T-helper 2 cell treated with Interferon-gamma antibody and Interleukin-4, amounts not matched to agents 5 μg/mL and 100 μg/mL, for 36 hours (primary cell): ENCODE results near the gene NACC2.

Source experiments
- DNase-seq: peaks from one replicate; pipeline ENCODE4 v3.0.0; 2021; ENCODE audit warnings: low spot score
- H3K27ac Mint-ChIP-seq: one replicate; pipeline ENCODE4 v1.8.0; 2021; ENCODE audit warnings: mild to moderate bottlenecking, mixed read lengths
- H3K27me3 Mint-ChIP-seq: one replicate; pipeline ENCODE4 v1.8.0; 2021; ENCODE audit warnings: low read depth, mixed read lengths
- H3K36me3 Mint-ChIP-seq: one replicate; pipeline ENCODE4 v1.8.0; 2021; ENCODE audit warnings: low read depth, mixed read lengths
- H3K4me1 Mint-ChIP-seq: one replicate; pipeline ENCODE4 v1.8.0; 2021; ENCODE audit warnings: low read depth, mixed read lengths
- H3K4me3 Mint-ChIP-seq: one replicate; pipeline ENCODE4 v1.8.0; 2022; ENCODE audit warnings: mild to moderate bottlenecking, moderate library complexity, mixed read lengths
- H3K9me3 Mint-ChIP-seq: one replicate; pipeline ENCODE4 v1.8.0; 2021; ENCODE audit warnings: mixed read lengths

Gene NACC2

DNA sequence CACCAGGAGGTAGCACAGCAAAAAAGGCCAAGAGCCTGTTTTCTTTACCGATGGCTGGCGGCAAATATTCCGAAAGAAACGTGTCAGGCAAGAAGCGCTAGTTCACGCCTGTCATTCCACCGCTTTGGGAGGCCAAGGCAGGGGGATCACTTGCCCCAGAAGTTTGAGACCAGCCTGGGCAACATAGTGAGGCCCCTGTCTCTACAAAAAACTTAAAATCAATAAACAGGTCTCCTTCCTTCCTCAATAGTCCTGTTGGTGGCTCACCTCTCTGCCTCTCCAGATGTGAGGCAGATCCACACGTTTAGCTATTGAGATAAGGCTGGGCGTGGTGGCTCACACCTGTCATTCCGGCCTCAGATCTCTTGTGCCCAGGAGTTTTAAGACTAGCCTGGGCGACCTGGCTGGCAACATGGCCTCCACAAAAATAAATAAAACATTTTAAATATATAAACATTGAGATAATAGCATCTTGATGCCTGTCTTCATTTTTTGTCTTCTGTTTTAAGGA lies 24.8 kb upstream of the NACC2 start:
- no peak for DNase-seq
- peaks cover 3% of the 10 kb centered on the region for H3K36me3 Mint-ChIP-seq
- no peak overlapping the region for H3K27ac Mint-ChIP-seq
- H3K9me3 Mint-ChIP-seq: peaks cover 2% of the 10 kb centered on the region
- no peaks in the 10 kb centered on the region for H3K4me1 Mint-ChIP-seq
- peak overlapping the region; percentile 73 for H3K4me3 Mint-ChIP-seq
- H3K27me3 Mint-ChIP-seq: no peaks in the 10 kb centered on the region

DNA sequence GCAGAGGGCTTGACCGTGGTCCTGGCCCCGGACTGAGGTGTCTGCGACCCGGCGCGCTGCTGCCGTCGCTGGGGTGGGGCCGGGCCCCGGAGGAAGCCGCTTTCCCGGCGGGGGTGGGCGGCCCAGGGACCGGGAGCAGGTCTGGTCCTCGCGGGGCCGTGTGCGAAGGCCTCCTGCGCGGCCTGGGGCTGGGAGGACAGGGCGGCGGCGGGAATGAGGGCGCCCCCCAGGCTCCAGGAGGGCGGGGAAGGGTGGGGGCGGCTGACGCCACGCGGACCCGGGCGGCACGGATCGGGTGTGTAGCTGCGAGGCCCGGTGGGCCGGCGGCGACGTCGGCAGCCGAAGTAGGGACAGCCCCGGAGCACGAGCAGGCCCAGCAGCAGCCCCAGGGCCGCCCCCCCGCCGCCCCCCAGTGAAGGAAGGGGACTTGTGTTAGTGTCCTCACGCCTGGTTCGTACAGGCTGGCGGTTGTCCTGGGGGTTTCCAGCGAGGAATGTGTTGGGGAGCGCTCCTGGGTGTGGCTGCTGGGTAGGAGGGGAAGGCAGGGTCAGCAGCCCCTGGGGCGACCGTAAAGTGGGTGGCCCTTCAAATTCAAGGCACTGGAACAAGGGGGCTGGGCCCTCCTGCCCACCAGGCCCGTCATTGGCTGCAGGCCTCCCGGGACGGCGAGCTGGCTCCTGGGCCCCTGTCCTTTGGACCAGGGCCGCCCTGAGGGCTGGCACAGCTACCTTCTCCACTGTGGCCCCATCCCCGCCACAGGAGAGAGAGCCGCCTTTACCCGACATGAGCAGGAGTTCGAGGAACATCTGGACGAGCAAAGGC lies 24.2 kb upstream of the NACC2 start:
- peak overlapping the region; percentile 78 for H3K27ac Mint-ChIP-seq
- DNase-seq: peak; percentile 26

DNA sequence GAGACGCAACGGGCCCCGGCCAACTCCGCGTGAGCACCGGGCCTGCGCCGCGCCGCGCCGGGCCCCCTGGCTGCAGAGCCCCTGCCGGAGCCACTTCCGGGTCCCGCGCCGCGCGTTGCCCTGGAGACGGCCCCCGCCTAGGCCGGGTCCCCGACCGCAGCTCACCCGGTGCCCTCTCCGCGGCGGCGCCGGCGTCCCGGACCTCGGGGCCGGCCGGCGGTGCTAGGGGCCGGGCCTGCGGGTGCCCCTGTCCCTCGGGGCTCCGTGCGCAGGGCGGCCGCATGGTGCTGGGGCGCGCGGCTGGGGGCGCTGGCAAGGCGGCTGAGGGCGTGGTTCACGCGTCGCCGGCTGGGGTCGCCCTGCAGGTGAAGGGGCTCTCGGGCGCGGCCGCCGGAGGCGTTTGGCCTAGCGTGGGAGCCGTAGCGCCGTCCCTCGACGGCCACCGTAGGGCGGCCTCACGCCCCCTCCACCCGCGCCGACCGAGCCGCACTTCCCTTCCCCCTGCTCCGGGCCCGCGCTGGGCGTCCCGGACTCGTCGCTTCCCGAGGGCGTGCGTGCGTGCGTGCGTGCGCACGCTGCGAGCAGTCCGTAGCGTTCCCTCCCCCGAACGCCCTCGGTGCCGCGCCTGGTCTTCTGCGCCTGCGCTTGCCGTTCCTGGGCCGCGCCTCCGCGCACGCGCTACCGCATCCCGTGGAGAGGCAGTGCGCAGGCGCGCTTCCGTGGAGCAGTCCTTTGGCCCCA lies 23.4 kb upstream of the NACC2 start, which contains the start of gene TMEM250:
Gene TMEM250 (minus strand): TSS at position 556 of the 741 bp plus-strand sequence. CDS start 1,975 bp downstream, outside the sequence.
- no peaks in the 10 kb centered on the region for H3K9me3 Mint-ChIP-seq

More for the DNA sequence above, 24.2 kb upstream of the NACC2 start:
- Mint-ChIP-seq H3K4me3 (peak overlapping the region; percentile 79), H3K36me3 (peaks cover 8% of the 10 kb centered on the region), H3K4me1 (no peaks in the 10 kb centered on the region), H3K9me3 (no peaks in the 10 kb centered on the region), H3K27me3 (no peaks in the 10 kb centered on the region)

GRCh38 chr9:136117916-136118319 lies 22.8 kb upstream of the NACC2 start:
- Mint-ChIP-seq H3K4me1 (peaks cover 8% of the 10 kb centered on the region), H3K36me3 (peaks cover 14% of the 10 kb centered on the region), H3K4me3 (peak overlapping the region; percentile 80), H3K27me3 (no peaks in the 10 kb centered on the region), H3K9me3 (no peaks in the 10 kb centered on the region), H3K27ac (peak overlapping the region; percentile 52)
- no peak for DNase-seq

More for the DNA sequence above, 23.4 kb upstream of the NACC2 start, which contains the start of gene TMEM250:
- Mint-ChIP-seq H3K4me1 (peaks cover 3% of the 10 kb centered on the region), H3K4me3 (peak within 1 kb of the TSS; percentile 80), H3K36me3 (peaks cover 9% of the 10 kb centered on the region), H3K27me3 (no peaks in the 10 kb centered on the region), H3K27ac (peak within 1 kb of the TSS; percentile 78)
- DNase-seq: peak; percentile 97

DNA sequence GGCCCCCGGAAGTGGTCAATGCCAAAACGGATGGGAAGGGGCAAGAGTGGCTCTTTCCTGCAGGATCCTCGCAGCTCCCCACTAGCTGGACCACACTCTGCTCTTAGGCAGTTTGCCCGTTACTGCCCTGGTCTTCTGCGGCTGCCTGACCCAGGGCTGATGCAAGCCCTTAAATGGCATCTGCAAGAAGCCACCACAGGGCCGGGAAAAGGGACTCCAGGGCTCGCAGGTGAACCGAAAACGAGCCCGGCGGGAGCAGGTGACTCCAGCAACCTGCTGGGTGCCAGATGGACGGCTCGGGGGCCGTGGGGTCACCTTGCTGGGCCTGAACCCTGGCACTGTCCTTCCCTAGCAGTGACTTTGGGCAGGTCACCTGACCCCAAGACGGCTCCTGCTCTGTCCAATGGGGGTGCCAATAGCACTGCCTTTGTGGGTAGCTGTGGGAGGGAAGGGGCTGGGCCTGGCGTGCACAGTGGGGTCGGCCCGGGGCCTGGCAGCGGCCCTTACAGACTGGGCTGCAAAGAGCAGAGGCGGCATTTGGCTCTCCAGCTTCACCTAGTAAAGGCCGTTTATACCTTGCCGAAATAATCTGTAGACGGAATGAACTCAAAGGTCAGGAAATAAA lies 22.3 kb upstream of the NACC2 start:
- Mint-ChIP-seq H3K9me3 (no peaks in the 10 kb centered on the region), H3K4me3 (peak overlapping the region; percentile 80), H3K36me3 (peaks cover 14% of the 10 kb centered on the region), H3K4me1 (peaks cover 8% of the 10 kb centered on the region), H3K27me3 (no peaks in the 10 kb centered on the region), H3K27ac (peak overlapping the region; percentile 52)
- peak; percentile 25 for DNase-seq

- Mint-ChIP-seq H3K36me3 (peaks cover 17% of the 10 kb centered on the region), H3K27ac (no peak overlapping the region), H3K9me3 (no peaks in the 10 kb centered on the region), H3K27me3 (no peaks in the 10 kb centered on the region), H3K4me3 (peak overlapping the region; percentile 27), H3K4me1 (peaks cover 13% of the 10 kb centered on the region)
- no peak for DNase-seq
These were observed 21.4 kb upstream of the NACC2 start for GRCh38 chr9:136116360-136117098.

DNA sequence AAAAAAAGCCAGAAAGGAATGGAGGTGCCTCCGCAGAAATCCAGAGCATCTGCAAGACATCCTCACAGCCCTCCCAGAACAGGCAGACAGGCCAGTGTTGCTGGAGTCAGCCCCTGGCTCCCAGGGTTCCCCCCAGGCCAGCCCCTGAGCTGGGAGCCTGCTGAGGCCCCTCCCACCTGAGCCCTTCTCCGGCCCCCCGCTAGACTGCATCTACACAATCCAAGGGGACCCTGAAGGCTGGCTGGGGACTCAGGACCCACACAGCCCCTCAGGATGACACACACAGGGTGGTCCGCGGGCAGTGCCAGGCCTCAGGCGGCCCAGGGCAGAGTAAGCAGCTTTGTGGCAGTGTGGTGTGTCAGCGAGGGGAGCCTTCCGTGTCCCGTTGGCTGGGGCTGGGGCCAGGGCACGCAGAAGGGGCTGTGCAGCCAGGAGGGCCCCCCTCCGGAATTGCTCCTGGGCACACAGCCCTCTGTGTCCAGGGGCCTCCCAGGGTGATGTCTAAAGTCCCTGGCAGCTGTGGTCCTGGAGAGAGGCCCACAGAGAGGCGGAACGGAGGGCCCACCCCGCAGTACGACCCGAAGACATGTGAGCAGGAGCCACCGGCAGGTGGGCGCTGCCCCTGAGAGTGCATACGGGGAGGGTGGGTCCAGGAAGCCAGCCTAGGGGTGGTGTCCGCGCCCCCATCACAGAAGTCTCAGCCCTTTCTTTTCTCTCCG lies 20.7 kb upstream of the NACC2 start:
- Mint-ChIP-seq H3K9me3 (no peaks in the 10 kb centered on the region), H3K4me1 (peaks cover 17% of the 10 kb centered on the region), H3K36me3 (peaks cover 17% of the 10 kb centered on the region), H3K4me3 (no peak overlapping the region), H3K27ac (no peak overlapping the region), H3K27me3 (no peaks in the 10 kb centered on the region)
- no peak for DNase-seq

GRCh38 chr9:136115206-136115605 lies 20.1 kb upstream of the NACC2 start:
- no peaks in the 10 kb centered on the region for H3K9me3 Mint-ChIP-seq
- H3K27me3 Mint-ChIP-seq: no peaks in the 10 kb centered on the region
- peaks cover 17% of the 10 kb centered on the region for H3K4me1 Mint-ChIP-seq
- peaks cover 17% of the 10 kb centered on the region for H3K36me3 Mint-ChIP-seq
- peak overlapping the region; percentile 49 for H3K27ac Mint-ChIP-seq
- no peak overlapping the region for H3K4me3 Mint-ChIP-seq
- no peak for DNase-seq

GRCh38 chr9:136114610-136115009 lies 19.5 kb upstream of the NACC2 start:
- H3K9me3 Mint-ChIP-seq: no peaks in the 10 kb centered on the region
- H3K27me3 Mint-ChIP-seq: no peaks in the 10 kb centered on the region
- H3K27ac Mint-ChIP-seq: peak overlapping the region; percentile 57
- no peak for DNase-seq
- peaks cover 20% of the 10 kb centered on the region for H3K4me1 Mint-ChIP-seq
- peak overlapping the region; percentile 12 for H3K4me3 Mint-ChIP-seq
- H3K36me3 Mint-ChIP-seq: peaks cover 17% of the 10 kb centered on the region

DNA sequence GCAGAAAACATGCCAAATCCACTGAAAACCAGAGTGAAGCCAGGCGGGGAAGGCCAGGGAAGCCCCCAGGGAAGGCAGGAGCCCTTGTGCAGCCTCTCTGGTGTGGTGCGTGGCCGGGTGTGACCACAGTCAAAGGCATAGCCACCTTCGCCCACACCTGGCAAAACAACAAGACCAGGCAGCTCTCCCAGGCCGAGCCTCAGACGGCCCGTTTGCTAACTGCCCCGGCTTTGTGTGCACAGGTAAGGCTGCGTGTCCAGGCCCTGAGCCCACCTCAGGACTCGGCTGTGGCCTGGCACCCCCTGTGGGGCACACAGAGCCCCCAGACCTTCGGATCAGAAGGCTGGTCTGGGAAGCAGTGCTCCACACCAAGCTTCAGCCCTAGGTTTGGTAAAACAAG lies 17.5 kb upstream of the NACC2 start:
- H3K27ac Mint-ChIP-seq: peak overlapping the region; percentile 97
- H3K4me1 Mint-ChIP-seq: peaks cover 29% of the 10 kb centered on the region
- H3K27me3 Mint-ChIP-seq: no peaks in the 10 kb centered on the region
- H3K9me3 Mint-ChIP-seq: no peaks in the 10 kb centered on the region
- no peak overlapping the region for H3K4me3 Mint-ChIP-seq
- H3K36me3 Mint-ChIP-seq: peaks cover 17% of the 10 kb centered on the region
- DNase-seq: no peak

GRCh38 chr9:136111910-136112309 lies 16.8 kb upstream of the NACC2 start:
- peaks cover 17% of the 10 kb centered on the region for H3K36me3 Mint-ChIP-seq
- peaks cover 36% of the 10 kb centered on the region for H3K4me1 Mint-ChIP-seq
- no peak for DNase-seq
- no peaks in the 10 kb centered on the region for H3K9me3 Mint-ChIP-seq
- peak overlapping the region; percentile 88 for H3K4me3 Mint-ChIP-seq
- peak overlapping the region; percentile 85 for H3K27ac Mint-ChIP-seq
- no peaks in the 10 kb centered on the region for H3K27me3 Mint-ChIP-seq

- H3K36me3 Mint-ChIP-seq: peaks cover 17% of the 10 kb centered on the region
- peaks cover 36% of the 10 kb centered on the region for H3K4me1 Mint-ChIP-seq
- peak overlapping the region; percentile 70 for H3K27ac Mint-ChIP-seq
- H3K27me3 Mint-ChIP-seq: no peaks in the 10 kb centered on the region
- DNase-seq: no peak
- H3K4me3 Mint-ChIP-seq: peak overlapping the region; percentile 88
- no peaks in the 10 kb centered on the region for H3K9me3 Mint-ChIP-seq
These were observed 16.1 kb upstream of the NACC2 start for GRCh38 chr9:136111190-136111589.
